Fibroblast of villous mesenchyme (primary cell): ENCODE measurements around the gene HSD17B11. TPM values are rescaled to one million over a fixed set of nuclear protein-coding genes. Genes with fewer than 3 reads are reported as not detected.

ENCODE experiments used
- DNase-seq: peaks from one replicate; pipeline ENCODE4 v3.0.0-alpha.2; 2010; ENCODE audit warnings: low read depth
- H3K4me3 ChIP-seq: 2 replicates; pipeline ENCODE4 v1.5.1; 2011; ENCODE audit warnings: low read depth, mild to moderate bottlenecking, low read length
- small RNA-seq: library from RNA; depleted of rRNA; stranded (forward); fragments of <200 nt; gene quantifications from one replicate; pipeline ENCODE3, GENCODE V24; 2012
- total RNA-seq: library from RNA; depleted of rRNA; stranded (reverse); fragments of >200 nt; gene quantifications from 2 replicates; pipeline ENCODE4 v1.2.3, GENCODE V29; 2012
- TF ChIP-seq, protein P1 (sequence below): IDR thresholded peaks from 2 replicates; pipeline ENCODE4 v1.5.1; 2012; ENCODE audit warnings: low read depth, mild to moderate bottlenecking, low read length; ENCODE audit not compliant: insufficient read depth

Gene HSD17B11
- total RNA-seq, 1 donor = 26.3 TPM

DNA sequence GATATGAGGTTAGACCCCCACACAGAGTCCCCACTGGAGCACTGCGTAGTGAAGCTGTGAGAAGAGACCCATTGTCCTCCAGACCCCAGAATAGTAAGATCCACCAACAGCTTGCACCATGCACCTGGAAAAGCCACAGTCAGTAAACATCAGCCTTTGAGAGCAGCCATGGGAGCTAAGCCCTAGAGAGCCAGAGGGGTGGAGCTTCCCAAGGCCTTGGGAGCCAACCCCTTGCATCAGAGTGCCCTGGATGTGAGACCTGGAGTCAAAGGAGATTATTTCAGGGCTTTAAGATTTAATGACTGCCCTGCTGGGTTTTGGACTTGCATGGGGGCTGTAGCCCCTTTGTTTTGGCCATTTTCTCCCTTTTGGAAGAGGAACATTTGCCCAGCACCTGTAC lies 104.0 kb downstream of the HSD17B11 start:
- H3K4me3 ChIP-seq = no peak overlapping the region
- DNase-seq = no peak
- TF ChIP-seq, protein P1, sequence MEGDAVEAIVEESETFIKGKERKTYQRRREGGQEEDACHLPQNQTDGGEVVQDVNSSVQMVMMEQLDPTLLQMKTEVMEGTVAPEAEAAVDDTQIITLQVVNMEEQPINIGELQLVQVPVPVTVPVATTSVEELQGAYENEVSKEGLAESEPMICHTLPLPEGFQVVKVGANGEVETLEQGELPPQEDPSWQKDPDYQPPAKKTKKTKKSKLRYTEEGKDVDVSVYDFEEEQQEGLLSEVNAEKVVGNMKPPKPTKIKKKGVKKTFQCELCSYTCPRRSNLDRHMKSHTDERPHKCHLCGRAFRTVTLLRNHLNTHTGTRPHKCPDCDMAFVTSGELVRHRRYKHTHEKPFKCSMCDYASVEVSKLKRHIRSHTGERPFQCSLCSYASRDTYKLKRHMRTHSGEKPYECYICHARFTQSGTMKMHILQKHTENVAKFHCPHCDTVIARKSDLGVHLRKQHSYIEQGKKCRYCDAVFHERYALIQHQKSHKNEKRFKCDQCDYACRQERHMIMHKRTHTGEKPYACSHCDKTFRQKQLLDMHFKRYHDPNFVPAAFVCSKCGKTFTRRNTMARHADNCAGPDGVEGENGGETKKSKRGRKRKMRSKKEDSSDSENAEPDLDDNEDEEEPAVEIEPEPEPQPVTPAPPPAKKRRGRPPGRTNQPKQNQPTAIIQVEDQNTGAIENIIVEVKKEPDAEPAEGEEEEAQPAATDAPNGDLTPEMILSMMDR = no peak

Small RNAs within 50 kb of the gene (small RNA-seq; reads per million reads assigned to genes)
- gene MIR5705 (not detected), gene RN7SL681P (not detected)

Other genes starting within 250 kb of the HSD17B11 start
- 9.0 and 14.2 TPM in 2 replicates for gene KLHL8, start 170.6 kb downstream of the HSD17B11 start, total RNA-seq
- gene HSD17B13, start 68.3 kb downstream of the HSD17B11 start, total RNA-seq = under 0.01 TPM in 1 of 2 replicates, not detected in the other
- 10.3 and 13.8 TPM in 2 replicates for gene NUDT9, start 31.4 kb upstream of the HSD17B11 start, total RNA-seq
- gene SPARCL1, start 138.2 kb upstream of the HSD17B11 start, total RNA-seq = under 0.01 TPM in 1 of 2 replicates, not detected in the other
- gene DSPP, start 217.3 kb upstream of the HSD17B11 start, total RNA-seq = not detected in 2 replicates